Brain microvascular endothelial cell (primary cell): Measurements from ENCODE around the gene EED.

Experiments used
- DNase-seq: peaks from one replicate; pipeline ENCODE4 v3.0.0-alpha.2; 2020
- H3K27ac ChIP-seq: fragments of 250-450 bp; sonication (Bioruptor Pico); 2 replicates; pipeline ENCODE4 v1.5.1; 2020; ENCODE audit warnings: mild to moderate bottlenecking, moderate library complexity
- H3K27me3 ChIP-seq: fragments of 250-450 bp; sonication (Bioruptor Pico); replicated peaks from 2 replicates; pipeline ENCODE4 v1.5.1; 2020; ENCODE audit warnings: mild to moderate bottlenecking
- H3K36me3 ChIP-seq: fragments of 250-450 bp; sonication (Bioruptor Pico); replicated peaks from 2 replicates; pipeline ENCODE4 v1.5.1; 2020; ENCODE audit warnings: mild to moderate bottlenecking
- H3K4me3 ChIP-seq: 2 replicates; pipeline ENCODE4 v1.5.1; 2011; ENCODE audit warnings: low read depth, mild to moderate bottlenecking, control low read depth, low read length, moderate library complexity
- CTCF ChIP-seq: IDR thresholded peaks from 2 replicates; pipeline ENCODE4 v1.5.1; 2011; ENCODE audit warnings: low read depth, mild to moderate bottlenecking, moderate library complexity, low read length, control low read depth, inconsistent platforms; ENCODE audit errors: missing control alignments
- in situ Hi-C: cut with HindIII; loops from 2 replicates; pipeline ENCODE4 v1.10.0; 2017; ENCODE audit warnings: low sequenced_read_pairs, low pct_ligation_motif_present

EED gene

GRCh38 chr11:86206337-86206695 is 38.2 kb upstream of the EED start:
- Histone ChIP-seq H3K4me3 (no peak overlapping the region), H3K27ac (no peak overlapping the region), H3K36me3 (no peaks in the 10 kb centered on the region), H3K27me3 (no peaks in the 10 kb centered on the region)
- TF ChIP-seq CTCF, result no peak
- in situ Hi-C loops, result loop anchor here (25.0 kb wide), 1 partner anchor 169 kb away; no protein-coding TSS in a partner anchor
- no peak for DNase-seq

- no peak for TF ChIP-seq CTCF
- H3K4me3 ChIP-seq, result no peak overlapping the region
- H3K27ac ChIP-seq, result no peak overlapping the region
- in situ Hi-C loops, result loop anchor here (25.0 kb wide), 1 partner anchor 170 kb away; no protein-coding TSS in a partner anchor
- DNase-seq, result no peak
- no peaks in the 10 kb centered on the region for H3K36me3 ChIP-seq
- no peaks in the 10 kb centered on the region for H3K27me3 ChIP-seq
These were observed 37.1 kb upstream of the EED start for GRCh38 chr11:86207413-86207812.

- Histone ChIP-seq H3K27me3 (no peaks in the 10 kb centered on the region), H3K4me3 (no peak overlapping the region), H3K36me3 (no peaks in the 10 kb centered on the region), H3K27ac (no peak overlapping the region)
- no peak for DNase-seq
- no peak for TF ChIP-seq CTCF
- in situ Hi-C loops, result loop anchor here (25.0 kb wide), 1 partner anchor 171 kb away; no protein-coding TSS in a partner anchor
These were observed 36.0 kb upstream of the EED start for GRCh38 chr11:86208572-86208971.

- Histone ChIP-seq H3K36me3 (no peaks in the 10 kb centered on the region), H3K27me3 (no peaks in the 10 kb centered on the region), H3K4me3 (no peak overlapping the region), H3K27ac (no peak overlapping the region)
- in situ Hi-C loops, result loop anchor here (25.0 kb wide), 1 partner anchor 173 kb away; no protein-coding TSS in a partner anchor
- TF ChIP-seq CTCF, result no peak
- no peak for DNase-seq
These were observed 34.5 kb upstream of the EED start for GRCh38 chr11:86209806-86210657.

- in situ Hi-C loops, result loop anchor here (25.0 kb wide), 1 partner anchor 174 kb away; no protein-coding TSS in a partner anchor
- Histone ChIP-seq H3K36me3 (no peaks in the 10 kb centered on the region), H3K27ac (no peak overlapping the region), H3K4me3 (no peak overlapping the region), H3K27me3 (no peaks in the 10 kb centered on the region)
- DNase-seq, result no peak
- no peak for TF ChIP-seq CTCF
These were observed 33.7 kb upstream of the EED start for GRCh38 chr11:86210898-86211297.
